Measurements from ENCODE around the gene LIMCH1. TPM values are rescaled to one million over a fixed set of nuclear protein-coding genes. Genes with fewer than 3 reads are reported as not detected.
A peak's percentile ranks its signal among the peaks of the same experiment; 100 is the strongest.
"Not testable (repeated sequence)": the region's sequence is repeated elsewhere in the genome, so short reads cannot be mapped to it uniquely, and the experiment has no call there.

Gene LIMCH1
- total RNA-seq, 1 experiment from 2014 or later, result 25.9 TPM

DNA sequence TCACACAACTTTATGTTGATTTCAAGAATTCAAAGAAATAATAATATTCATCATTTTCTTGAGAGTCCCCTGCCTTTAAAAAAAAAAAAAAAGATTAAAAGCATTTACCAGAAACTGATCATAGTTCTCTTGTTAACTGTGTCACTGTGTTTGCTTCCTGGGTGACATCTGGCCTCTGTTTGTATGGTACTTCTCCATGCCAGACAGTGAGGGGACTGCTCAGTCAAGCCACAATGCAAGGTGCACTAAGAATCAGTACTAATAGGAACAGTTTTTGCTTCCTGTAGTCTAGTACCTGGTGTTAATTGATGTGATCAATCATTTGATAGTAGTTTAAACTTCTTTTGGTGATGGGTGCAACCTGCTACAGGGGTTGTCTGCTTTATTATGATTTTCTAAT lies 133.0 kb downstream of the LIMCH1 start:
- DNase-seq (ENCODE audit: low read depth), result no peak

GRCh38 chr4:41678086-41678816 lies 140.3 kb downstream of the LIMCH1 start:
- peak; percentile 40 for DNase-seq (ENCODE audit: low read depth)

DNA sequence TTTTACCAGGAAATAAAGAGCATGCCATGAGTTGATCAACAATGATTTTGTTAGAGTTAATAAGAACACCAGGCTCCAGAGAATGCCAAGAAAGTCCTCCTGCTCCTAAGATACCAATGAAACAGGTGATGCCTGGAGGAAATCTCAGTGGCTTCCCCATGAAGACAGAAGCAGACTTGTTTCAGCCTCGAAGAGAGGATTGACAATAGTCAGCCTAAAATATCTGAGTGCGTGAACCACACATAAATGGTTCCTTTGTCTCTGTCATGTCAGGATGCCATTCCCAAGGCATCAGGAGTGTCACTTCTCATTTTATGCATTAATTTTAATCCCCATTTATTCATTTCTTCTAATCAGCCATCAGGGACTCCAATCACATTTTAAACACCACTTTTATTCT lies 141.0 kb downstream of the LIMCH1 start:
- DNase-seq (ENCODE audit: low read depth), result no peak

- no peak for DNase-seq (ENCODE audit: low read depth)
These were observed 142.0 kb downstream of the LIMCH1 start for GRCh38 chr4:41679991-41680390.

- no peak for DNase-seq (ENCODE audit: low read depth)
These were observed 143.1 kb downstream of the LIMCH1 start for GRCh38 chr4:41681054-41681453.

GRCh38 chr4:41683326-41683725 lies 145.4 kb downstream of the LIMCH1 start:
- no peak for DNase-seq (ENCODE audit: low read depth)

DNA sequence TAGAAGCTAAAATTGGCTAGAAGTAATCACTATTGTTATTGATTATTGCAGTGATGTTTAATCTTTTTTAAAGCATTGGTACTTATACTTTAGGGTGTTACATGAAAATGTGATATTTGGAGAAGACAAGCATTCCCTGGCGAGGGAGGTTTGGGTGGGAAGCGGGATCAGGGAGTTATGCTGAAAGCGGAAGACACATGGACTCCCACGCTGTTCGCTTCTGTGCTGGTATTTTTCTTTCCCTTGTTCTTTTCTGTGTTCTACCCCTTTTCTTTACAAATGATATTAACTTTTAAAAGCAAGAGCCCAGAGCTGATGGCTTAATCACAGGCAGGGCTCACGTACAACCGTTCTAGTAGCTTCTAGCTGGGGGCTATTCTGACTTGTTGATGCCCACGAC lies 148.9 kb downstream of the LIMCH1 start:
- no peak for DNase-seq (ENCODE audit: low read depth)

DNA sequence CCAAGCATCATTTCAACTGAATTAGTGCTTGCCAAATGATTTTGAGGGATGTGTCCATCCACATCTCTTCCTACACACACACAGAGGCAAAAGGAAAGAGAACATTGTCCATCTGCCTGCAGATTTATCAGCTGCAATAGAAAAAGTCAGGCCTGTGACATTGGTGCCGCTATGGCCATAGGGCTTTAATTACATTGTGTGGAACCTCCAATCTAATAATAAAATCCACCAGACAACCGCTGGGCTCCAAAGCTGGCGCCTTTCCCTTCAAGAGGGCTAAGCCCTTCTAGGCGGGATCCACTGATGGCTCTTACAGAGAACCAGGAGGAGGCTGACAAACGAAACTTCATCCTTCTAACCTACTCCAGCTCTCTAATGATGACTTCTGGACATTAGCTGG lies 150.0 kb downstream of the LIMCH1 start:
- DNase-seq (ENCODE audit: low read depth), result no peak

- DNase-seq (ENCODE audit: low read depth), result peak; percentile 62
These were observed 154.9 kb downstream of the LIMCH1 start for GRCh38 chr4:41692717-41693345.

GRCh38 chr4:41693629-41694028 lies 155.7 kb downstream of the LIMCH1 start:
- peak; percentile 66 for DNase-seq (ENCODE audit: low read depth)

DNA sequence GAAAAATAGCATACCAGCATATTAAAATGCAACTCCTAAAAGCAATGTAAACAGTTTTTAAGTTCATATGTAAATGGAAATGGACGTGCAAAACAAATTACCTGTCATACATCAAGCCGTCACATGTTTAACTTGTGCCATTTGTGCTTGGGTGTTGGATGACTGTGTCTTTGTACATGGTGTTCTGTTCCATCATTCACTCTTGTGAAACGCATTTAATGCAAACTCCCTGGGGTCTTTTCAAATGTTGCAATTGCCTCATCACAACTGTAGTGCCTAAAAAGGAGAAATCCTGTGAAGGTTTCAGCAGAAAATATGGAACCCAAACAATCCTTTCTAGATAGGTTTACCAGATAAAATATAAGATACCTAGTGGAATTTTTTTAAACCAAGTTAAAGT lies 158.2 kb downstream of the LIMCH1 start:
- no peak for DNase-seq (ENCODE audit: low read depth)

GRCh38 chr4:41696763-41697162 lies 158.8 kb downstream of the LIMCH1 start:
- DNase-seq (ENCODE audit: low read depth), result no peak

DNA sequence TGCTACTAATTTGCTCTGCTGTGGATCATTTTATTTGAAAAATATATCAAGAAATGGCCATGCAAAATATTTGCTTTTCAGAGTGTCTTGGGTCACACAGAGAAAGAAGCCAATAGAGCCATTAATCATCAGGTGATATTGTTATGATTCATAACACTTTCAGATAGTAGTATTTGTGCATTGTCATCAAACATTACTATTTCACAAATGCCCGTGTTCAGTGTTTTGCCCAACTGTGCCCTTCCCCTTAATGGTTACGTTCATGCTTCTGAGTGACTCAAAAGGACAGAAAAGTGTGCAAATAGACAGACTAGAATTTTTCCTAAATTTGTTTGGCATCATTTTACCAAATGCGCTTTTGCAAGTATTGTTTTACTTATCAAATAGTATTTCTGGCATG lies 164.0 kb downstream of the LIMCH1 start:
- no peak for DNase-seq (ENCODE audit: low read depth)

GRCh38 chr4:41702770-41703169 lies 164.8 kb downstream of the LIMCH1 start:
- no peak for DNase-seq (ENCODE audit: low read depth)

DNA sequence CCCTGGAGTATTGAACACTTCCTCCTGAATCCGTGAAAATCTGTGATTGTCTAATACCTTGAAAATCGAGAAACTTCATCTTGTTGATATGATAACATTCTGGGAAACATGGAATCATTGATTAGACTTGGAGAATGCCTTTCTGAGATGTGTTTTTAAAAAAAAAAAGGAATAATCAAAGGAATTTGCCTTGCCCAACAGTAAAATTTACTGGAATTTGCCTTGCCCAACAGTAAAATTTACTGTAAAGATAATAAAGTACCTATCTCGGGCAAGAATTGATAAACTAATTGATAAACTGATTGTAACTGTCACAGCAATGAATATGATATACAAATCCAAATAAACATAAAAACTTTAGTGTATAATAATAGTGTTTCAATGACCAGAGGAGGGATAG lies 165.8 kb downstream of the LIMCH1 start:
- no peak for DNase-seq (ENCODE audit: low read depth)

DNA sequence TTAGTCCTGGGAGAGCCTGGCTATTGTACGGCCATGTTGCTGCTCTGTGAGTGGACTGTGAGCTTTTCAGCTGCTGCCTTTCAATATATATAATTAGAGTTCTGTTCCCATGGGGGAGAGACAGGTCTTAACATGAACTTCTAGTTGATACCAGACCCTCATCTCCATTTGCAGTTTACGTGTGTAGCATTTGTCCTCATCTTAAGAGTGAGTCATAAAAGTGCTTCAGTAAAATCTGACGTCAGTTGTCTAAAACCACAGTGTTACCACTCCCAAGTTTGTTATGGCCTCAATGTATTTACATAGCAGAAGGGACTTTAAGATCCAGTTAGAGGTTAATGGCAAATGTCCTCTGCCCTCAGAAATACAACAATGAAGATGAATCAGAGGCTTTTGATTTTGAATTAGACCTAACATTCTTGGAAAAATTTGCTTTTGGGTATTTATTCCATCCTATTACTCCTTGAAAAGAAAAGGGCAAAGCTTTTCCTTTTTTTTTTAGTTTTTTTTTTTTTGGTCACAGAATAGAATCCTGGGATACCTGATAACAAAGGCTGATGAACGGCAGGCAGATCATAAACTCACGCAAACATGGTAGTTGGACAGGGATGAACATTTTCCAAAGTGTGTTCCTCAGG lies 172.0 kb downstream of the LIMCH1 start:
- peak; percentile 89 for DNase-seq (ENCODE audit: low read depth)

DNA sequence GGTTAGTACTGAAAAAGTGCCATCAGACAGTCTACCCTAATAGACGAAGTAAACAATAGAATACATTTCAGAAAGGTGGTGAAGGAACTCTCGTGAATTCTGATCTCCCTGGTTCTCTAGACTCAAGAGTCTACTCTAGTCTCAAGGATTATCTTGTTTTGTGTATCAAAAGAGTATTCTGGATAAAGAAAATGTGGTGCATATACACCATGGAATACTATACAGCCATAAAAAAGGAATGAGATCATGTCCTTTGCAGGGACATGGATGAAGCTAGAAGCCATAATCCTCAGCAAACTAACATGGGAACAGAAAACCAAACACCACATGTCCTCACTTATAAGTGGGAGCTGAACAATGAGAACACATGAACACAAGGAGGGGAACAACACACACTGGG lies 173.7 kb downstream of the LIMCH1 start:
- DNase-seq (ENCODE audit: low read depth), result not testable (repeated sequence)

DNA sequence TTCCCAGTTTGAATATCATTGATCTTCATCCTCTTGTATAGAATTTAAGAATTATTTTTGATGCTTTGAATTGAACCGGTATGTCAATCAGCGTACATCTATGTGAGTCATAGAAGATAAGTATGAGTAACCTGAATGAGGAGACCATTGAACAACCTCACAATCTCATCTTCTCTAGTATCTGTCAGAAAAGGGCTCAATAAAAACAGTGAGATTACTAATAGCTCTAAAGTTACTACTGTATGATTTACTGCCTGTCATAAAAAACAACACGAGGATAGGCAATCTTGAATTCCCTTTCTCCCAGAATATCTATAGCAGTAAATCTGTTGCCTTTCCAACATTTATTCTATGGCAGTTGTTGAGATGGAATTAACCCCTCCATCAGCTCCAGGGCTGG lies 174.5 kb downstream of the LIMCH1 start:
- DNase-seq (ENCODE audit: low read depth), result no peak

- DNase-seq (ENCODE audit: low read depth), result no peak
These were observed 175.8 kb downstream of the LIMCH1 start for GRCh38 chr4:41713768-41714167.

- no peak for DNase-seq (ENCODE audit: low read depth)
These were observed 176.5 kb downstream of the LIMCH1 start for GRCh38 chr4:41714364-41715000.

- no peak for DNase-seq (ENCODE audit: low read depth)
These were observed 177.2 kb downstream of the LIMCH1 start for GRCh38 chr4:41715155-41715554.

DNA sequence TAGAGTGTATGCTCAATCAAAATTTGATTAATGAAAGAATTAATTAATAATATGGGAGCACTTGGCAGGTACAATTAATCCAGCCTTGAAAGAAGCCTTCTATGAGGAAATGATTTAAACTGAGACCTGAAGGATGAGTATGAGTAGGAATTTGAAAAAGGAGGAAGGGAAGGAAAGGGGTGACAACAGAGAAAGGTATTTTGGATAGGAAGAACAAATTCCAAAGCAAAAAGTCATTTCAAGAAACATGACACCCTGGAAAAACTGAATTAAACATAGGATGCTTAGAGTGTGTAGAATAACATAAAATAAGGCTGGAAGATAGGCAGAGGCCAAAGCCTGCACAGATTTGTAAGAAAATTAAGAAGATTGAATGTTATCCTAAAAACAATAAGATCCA lies 180.9 kb downstream of the LIMCH1 start:
- DNase-seq (ENCODE audit: low read depth), result peak; percentile 88
